OCI-LY1 (cell line): Measurements from ENCODE around the gene DACT2.

ENCODE experiments used
- H2AFZ ChIP-seq: fragments of 200-600 bp; sonication (generic), shearing (Covaris generic); 2 replicates; pipeline ENCODE4 v1.6.0; 2014; ENCODE audit warnings: antibody characterized with exemption, mild to moderate bottlenecking, low read length
- H3F3A ChIP-seq: fragments of 200-600 bp; sonication (generic), shearing (Covaris generic); 2 replicates; pipeline ENCODE4 v1.6.0; 2014; ENCODE audit warnings: mild to moderate bottlenecking, antibody characterized with exemption, low read length, moderate library complexity; ENCODE audit not compliant: insufficient read depth
- H3K27ac ChIP-seq: fragments of 200-600 bp; sonication (generic); 2 replicates; pipeline ENCODE4 v1.5.1; 2014; ENCODE audit warnings: low read length, mixed run types, mild to moderate bottlenecking, low read depth; ENCODE audit not compliant: poor library complexity, severe bottlenecking
- H3K27me3 ChIP-seq: fragments of 200-600 bp; sonication (generic); 2 replicates; pipeline ENCODE4 v1.6.0; 2014; ENCODE audit warnings: antibody characterized with exemption, mild to moderate bottlenecking, low read length, moderate library complexity; ENCODE audit not compliant: insufficient read depth
- H3K36me3 ChIP-seq: fragments of 200-600 bp; sonication (generic); 2 replicates; pipeline ENCODE4 v1.6.1; 2014; ENCODE audit warnings: mild to moderate bottlenecking, antibody characterized with exemption, low read length, moderate library complexity, mixed read lengths; ENCODE audit not compliant: insufficient read depth
- H3K4me1 ChIP-seq: fragments of 200-600 bp; sonication (generic); 2 replicates; pipeline ENCODE4 v1.5.1; 2014; ENCODE audit warnings: mild to moderate bottlenecking, low read length, moderate library complexity; ENCODE audit not compliant: insufficient read depth, severe bottlenecking
- H3K4me2 ChIP-seq: fragments of 200-600 bp; sonication (generic), shearing (Covaris generic); 2 replicates; pipeline ENCODE4 v1.6.1; 2014; ENCODE audit warnings: low read length
- H3K4me3 ChIP-seq: fragments of 200-600 bp; sonication (generic); 2 replicates; pipeline ENCODE4 v1.5.1; 2014; ENCODE audit warnings: low read length, low read depth, mild to moderate bottlenecking, mixed read lengths; ENCODE audit not compliant: poor library complexity, severe bottlenecking
- H3K79me2 ChIP-seq: fragments of 200-600 bp; shearing (Covaris generic); 2 replicates; pipeline ENCODE4 v1.6.1; 2016; ENCODE audit warnings: mixed run types, low read length, mixed read lengths; ENCODE audit not compliant: insufficient read depth
- H3K9ac ChIP-seq: fragments of 200-600 bp; sonication (generic), shearing (Covaris generic); 2 replicates; pipeline ENCODE4 v1.6.1; 2014; ENCODE audit warnings: mild to moderate bottlenecking, low read length, mixed read lengths
- H3K9me2 ChIP-seq: fragments of 200-600 bp; sonication (generic), shearing (Covaris generic); 2 replicates; pipeline ENCODE4 v1.6.1; 2014; ENCODE audit warnings: low read depth, mild to moderate bottlenecking, low read length, mixed read lengths
- H3K9me3 ChIP-seq: fragments of 200-600 bp; shearing (Covaris generic); 2 replicates; pipeline ENCODE4 v1.6.1; 2014; ENCODE audit warnings: low read length, mixed read lengths
- H4K20me1 ChIP-seq: fragments of 200-600 bp; sonication (generic), shearing (Covaris generic); 2 replicates; pipeline ENCODE4 v1.6.0; 2016; ENCODE audit warnings: mild to moderate bottlenecking, low read length; ENCODE audit not compliant: insufficient read depth
- EZH2 ChIP-seq: fragments of 200-600 bp; sonication (generic), shearing (Covaris generic); IDR thresholded peaks from 2 replicates; pipeline ENCODE4 v1.8.0; 2017; ENCODE audit warnings: borderline replicate concordance, mixed run types, mild to moderate bottlenecking, antibody characterized with exemption, low read length, moderate library complexity, mixed read lengths
- TF ChIP-seq, protein P1 (sequence below): fragments of 200-600 bp; sonication (generic), shearing (Covaris generic); IDR thresholded peaks from 2 replicates; pipeline ENCODE4 v1.5.1; 2017; ENCODE audit warnings: mild to moderate bottlenecking, antibody characterized with exemption, low read length, moderate library complexity, mixed read lengths

Gene DACT2

DNA sequence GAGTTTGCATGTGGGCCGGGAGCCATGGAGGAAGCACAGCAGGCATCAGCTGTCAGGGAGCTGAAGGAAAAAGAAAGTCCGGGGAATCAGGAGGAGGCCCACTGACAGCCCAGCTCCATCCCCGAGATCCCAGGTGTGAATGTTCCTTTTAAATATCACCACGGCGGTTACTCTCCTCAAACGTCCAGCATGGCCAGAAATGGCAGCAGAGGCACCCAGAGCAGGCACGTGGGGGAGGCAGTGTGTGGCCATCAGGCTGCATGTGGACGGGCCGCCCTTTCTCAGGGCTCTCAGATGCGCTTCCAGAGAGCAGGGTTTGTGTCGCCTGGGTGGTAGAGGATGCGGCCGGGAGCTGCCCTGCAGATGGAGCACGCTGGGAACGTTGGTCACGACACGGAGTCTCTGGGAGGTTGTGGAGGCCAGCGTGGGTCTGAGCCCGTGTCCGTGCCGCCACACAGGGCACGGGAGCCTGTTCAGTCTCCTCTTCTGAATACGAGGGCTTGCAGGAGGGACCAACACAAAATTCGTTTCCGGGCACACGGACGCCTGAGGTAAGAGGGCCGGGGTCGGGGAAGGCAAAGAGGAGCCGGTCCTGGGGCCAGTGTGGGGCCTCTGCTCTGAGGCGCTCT is 45.3 kb upstream of the DACT2 start:
- H3K79me2 ChIP-seq = no peaks in the 10 kb centered on the region
- no peaks in the 10 kb centered on the region for H3K4me1 ChIP-seq
- no peak overlapping the region for H3K4me2 ChIP-seq
- no peak overlapping the region for H2AFZ ChIP-seq
- no peaks in the 10 kb centered on the region for H3K36me3 ChIP-seq
- H3F3A ChIP-seq = no peaks in the 10 kb centered on the region
- H4K20me1 ChIP-seq = no peaks in the 10 kb centered on the region
- no peak overlapping the region for H3K9ac ChIP-seq
- no peaks in the 10 kb centered on the region for H3K9me2 ChIP-seq
- H3K27me3 ChIP-seq = no peaks in the 10 kb centered on the region; the same call in 1 of the 2 replicates
- no peak overlapping the region for H3K4me3 ChIP-seq
- no peaks in the 10 kb centered on the region for H3K9me3 ChIP-seq
- H3K27ac ChIP-seq = no peak overlapping the region
- TF ChIP-seq, protein P1, sequence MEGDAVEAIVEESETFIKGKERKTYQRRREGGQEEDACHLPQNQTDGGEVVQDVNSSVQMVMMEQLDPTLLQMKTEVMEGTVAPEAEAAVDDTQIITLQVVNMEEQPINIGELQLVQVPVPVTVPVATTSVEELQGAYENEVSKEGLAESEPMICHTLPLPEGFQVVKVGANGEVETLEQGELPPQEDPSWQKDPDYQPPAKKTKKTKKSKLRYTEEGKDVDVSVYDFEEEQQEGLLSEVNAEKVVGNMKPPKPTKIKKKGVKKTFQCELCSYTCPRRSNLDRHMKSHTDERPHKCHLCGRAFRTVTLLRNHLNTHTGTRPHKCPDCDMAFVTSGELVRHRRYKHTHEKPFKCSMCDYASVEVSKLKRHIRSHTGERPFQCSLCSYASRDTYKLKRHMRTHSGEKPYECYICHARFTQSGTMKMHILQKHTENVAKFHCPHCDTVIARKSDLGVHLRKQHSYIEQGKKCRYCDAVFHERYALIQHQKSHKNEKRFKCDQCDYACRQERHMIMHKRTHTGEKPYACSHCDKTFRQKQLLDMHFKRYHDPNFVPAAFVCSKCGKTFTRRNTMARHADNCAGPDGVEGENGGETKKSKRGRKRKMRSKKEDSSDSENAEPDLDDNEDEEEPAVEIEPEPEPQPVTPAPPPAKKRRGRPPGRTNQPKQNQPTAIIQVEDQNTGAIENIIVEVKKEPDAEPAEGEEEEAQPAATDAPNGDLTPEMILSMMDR = no peak
- no peak for TF ChIP-seq EZH2

DNA sequence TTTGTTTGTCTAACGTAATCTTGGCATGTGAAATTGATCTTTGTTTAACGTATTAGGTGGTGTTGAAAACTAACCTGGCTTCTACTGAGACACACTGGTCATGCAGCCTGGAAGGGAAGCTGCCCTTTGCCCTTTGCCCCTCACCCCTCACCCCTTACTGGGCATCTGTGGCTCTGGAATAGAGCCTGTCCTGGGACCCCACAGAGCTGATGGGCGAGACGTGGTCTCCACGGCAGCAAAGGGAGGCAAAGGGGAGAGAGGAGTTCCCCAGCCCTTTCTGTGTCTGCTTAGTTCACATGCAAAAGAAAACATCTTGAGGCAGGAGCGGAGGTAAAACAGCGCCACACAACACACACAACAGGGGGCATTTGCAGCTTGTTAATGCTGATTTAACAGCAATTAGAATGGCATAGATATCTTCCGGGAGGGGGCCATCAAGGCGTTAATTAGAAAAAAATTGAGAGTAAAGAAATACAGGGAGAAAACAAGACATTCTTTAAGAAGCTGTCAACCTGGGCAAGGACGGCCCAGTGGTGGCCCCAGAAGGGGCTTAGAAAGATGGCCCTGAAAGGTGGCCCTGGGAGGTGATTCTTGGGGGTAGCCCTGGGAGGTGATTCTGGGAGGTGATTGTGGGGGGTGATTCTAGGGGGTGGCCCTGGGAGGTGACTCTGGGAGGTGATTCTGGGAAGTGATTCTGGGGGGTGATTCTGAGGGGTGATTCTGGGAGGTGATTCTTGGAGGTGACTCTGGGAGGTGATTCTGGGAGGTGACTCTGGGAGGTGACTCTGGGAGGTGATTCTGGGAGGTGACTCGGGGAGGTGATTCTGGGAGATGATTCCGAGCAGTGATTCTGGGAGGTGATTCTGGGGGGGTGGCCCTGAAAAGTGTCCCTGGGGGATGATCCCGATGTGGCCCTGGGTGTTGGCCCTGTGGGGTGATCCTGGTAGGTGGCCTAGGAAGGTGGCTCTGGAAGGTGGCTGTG is 44.5 kb upstream of the DACT2 start:
- H4K20me1 ChIP-seq = no peaks in the 10 kb centered on the region
- no peak overlapping the region for H3K27ac ChIP-seq
- H3K9me3 ChIP-seq = no peaks in the 10 kb centered on the region
- no peaks in the 10 kb centered on the region; the same call in 1 of the 2 replicates for H3K27me3 ChIP-seq
- no peak overlapping the region for H3K4me2 ChIP-seq
- no peaks in the 10 kb centered on the region for H3K79me2 ChIP-seq
- no peaks in the 10 kb centered on the region for H3K4me1 ChIP-seq
- H3F3A ChIP-seq = no peaks in the 10 kb centered on the region
- no peak overlapping the region for H3K9ac ChIP-seq
- H3K4me3 ChIP-seq = no peak overlapping the region
- no peak overlapping the region for H2AFZ ChIP-seq
- no peaks in the 10 kb centered on the region for H3K9me2 ChIP-seq
- no peak for TF ChIP-seq EZH2
- TF ChIP-seq, protein P1 = no peak
- no peaks in the 10 kb centered on the region for H3K36me3 ChIP-seq

DNA sequence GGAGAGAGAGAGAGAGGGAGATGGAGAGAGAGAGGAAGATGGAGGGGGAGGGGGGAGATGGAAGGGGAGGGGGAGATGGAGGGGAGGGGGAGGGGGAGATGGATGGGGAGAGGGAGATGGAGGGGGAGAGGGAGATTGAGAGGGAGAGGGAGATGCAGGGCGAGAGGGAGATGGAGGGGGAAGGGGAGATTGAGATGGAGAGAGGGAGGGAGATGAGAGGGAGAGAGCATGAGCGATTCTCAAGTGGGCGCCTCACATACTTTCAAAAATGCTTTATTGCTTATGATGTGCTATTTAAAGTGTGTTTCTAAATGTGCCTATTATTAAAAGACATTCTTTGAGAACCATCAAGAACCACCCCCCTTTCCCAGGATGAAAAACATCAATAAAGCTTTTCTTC is 43.7 kb upstream of the DACT2 start:
- Histone ChIP-seq H3F3A (no peaks in the 10 kb centered on the region), H3K36me3 (no peaks in the 10 kb centered on the region), H3K9me3 (no peaks in the 10 kb centered on the region), H3K27me3 (no peaks in the 10 kb centered on the region; the same call in 1 of the 2 replicates), H3K9ac (no peak overlapping the region), H4K20me1 (no peaks in the 10 kb centered on the region), H3K79me2 (no peaks in the 10 kb centered on the region), H3K9me2 (no peaks in the 10 kb centered on the region), H3K4me1 (no peaks in the 10 kb centered on the region), H3K4me3 (no peak overlapping the region), H3K27ac (no peak overlapping the region), H2AFZ (no peak overlapping the region), H3K4me2 (no peak overlapping the region)
- no peak for TF ChIP-seq EZH2
- TF ChIP-seq, protein P1 = no peak
